Subcutaneous abdominal adipose tissue (tissue), 5 donors: ENCODE results near the gene HENMT1.
"Not testable (repeated sequence)": the region's sequence is repeated elsewhere in the genome, so short reads cannot be mapped to it uniquely, and the experiment has no call there.

Experiments used
- H3K27ac ChIP-seq: one replicate; pipeline ENCODE4 v1.7.0; 2013; ENCODE audit warnings: low read depth, mild to moderate bottlenecking, inconsistent platforms, low read length, moderate library complexity
- H3K27me3 ChIP-seq, 5 donors: one replicate each; pipeline ENCODE4 v1.7.0; 2013; ENCODE audit warnings: low read length in 5 of 5, inconsistent platforms in 1 of 5; ENCODE audit not compliant: control insufficient read depth in 5 of 5, insufficient read depth in 4 of 5
- H3K36me3 ChIP-seq, 5 donors: one replicate each; pipeline ENCODE4 v1.7.0; 2013; ENCODE audit warnings: low read length in 5 of 5; ENCODE audit not compliant: control insufficient read depth in 5 of 5, insufficient read depth in 5 of 5
- H3K4me1 ChIP-seq, 5 donors: one replicate each; pipeline ENCODE4 v1.7.0; 2013; ENCODE audit warnings: low read length in 5 of 5, mild to moderate bottlenecking in 3 of 5, moderate library complexity in 1 of 5; ENCODE audit not compliant: control insufficient read depth in 5 of 5, insufficient read depth in 5 of 5
- H3K4me3 ChIP-seq, 5 donors: one replicate each; pipeline ENCODE4 v1.7.0; 2013; ENCODE audit warnings: low read length in 5 of 5, low read depth in 1 of 5
- H3K9ac ChIP-seq, 5 donors: one replicate each; pipeline ENCODE4 v1.7.0; 2013; ENCODE audit warnings: low read length in 5 of 5, mild to moderate bottlenecking in 4 of 5, moderate library complexity in 3 of 5
- H3K9me3 ChIP-seq, 5 donors: one replicate each; pipeline ENCODE4 v1.7.0; 2013; ENCODE audit warnings: low read length in 5 of 5; ENCODE audit not compliant: control insufficient read depth in 5 of 5
- donor health status: healthy.
- donor health status: healthy.
- donor health status: healthy.
- donor health status: healthy.
- donor health status: healthy.

The HENMT1 gene

GRCh38 chr1:108692724-108693655 lies 32.1 kb upstream of the HENMT1 start:
- peak overlapping the region; percentile 86 to 99 (median 98) for H3K4me3 ChIP-seq
- peaks cover 2 to 41% (median 38%) of the 10 kb centered on the region in 5 donors for H3K4me1 ChIP-seq
- no peaks in the 10 kb centered on the region for H3K27me3 ChIP-seq
- peak overlapping the region; percentile 89 to 98 (median 96) for H3K9ac ChIP-seq
- H3K9me3 ChIP-seq = no peaks in the 10 kb centered on the region
- H3K27ac ChIP-seq = peak overlapping the region; percentile 97
- H3K36me3 ChIP-seq = peaks cover 15 to 25% (median 21%) of the 10 kb centered on the region in 5 donors

DNA sequence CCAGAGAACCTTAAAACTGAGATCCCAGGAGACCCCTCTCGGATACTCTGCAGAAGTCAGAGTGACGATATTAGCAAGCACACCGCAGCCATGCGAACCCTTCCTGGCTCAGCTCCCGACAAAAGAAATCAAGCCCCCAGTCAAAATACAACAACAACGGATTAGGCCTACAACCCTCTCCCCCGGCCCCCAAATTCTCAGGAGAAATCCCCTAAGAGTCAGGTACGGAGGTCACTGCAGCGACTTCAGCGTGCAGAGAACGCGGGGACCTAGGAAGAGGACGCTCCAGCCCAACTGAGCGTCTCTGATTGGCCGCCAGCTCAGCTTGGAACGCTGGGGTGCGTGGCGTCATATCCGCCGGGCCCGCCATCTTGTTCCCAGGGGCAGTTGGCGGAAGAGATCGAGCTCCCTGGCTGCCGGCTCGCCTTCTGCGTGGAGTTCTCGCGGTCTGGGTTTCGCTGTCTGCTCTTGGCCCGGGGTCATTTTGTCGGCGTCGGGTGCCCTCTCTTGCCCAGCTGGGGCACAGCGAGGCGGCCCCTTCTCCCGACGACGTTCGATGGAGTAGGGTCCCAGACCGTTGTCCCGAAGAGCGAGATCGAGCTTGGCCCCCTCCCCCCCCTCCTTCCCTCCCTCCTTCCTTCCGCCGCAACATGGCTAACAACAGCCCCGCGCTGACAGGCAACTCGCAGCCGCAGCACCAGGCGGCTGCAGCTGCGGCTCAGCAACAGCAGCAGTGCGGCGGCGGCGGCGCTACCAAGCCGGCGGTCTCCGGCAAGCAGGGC lies 31.2 kb upstream of the HENMT1 start, which contains the start of gene PRPF38B:
PRPF38B (plus strand) TSS at position 369 of the 782 bp plus-strand sequence; CDS start at position 651, 282 bp downstream.
- no peaks in the 10 kb centered on the region for H3K27me3 ChIP-seq

DNA sequence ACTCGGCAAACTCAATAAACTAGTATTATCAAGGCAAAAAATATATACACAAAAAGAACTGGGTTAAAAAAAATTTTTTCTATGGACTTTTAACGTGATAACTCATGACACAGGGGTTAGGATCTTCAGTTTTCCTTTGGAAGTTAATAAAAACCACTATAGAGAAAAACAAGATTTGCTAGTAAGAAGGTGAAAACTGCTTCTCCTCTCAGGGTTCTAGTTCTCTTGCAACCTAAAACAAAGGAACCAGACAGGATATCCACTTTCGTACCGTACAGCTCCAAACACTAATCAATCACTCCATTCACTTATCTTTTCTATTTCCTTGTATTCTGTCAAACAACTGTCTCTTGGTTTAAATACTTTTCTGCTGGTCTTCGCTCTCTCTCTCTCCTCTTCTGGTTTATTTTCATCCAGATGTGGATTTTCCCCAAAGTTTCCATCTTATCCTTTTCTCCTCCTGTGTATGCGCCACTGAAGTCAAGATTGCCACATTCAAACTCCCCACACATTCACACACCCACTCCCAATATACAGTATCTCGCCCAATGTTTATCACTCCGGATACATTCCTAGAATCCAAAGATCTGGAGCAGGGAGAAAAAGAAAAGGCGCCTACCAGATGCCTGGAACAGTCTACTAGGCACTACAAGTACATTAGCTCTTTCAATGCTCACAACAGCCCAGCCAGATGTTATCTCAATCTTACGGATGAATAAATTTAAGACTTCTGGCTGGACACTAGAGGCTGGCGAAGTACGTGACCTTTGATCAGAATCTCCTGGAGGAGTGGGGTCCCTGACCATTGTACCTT lies 30.4 kb upstream of the HENMT1 start:
- Histone ChIP-seq H3K27ac (peak overlapping the region; percentile 97), H3K4me3 (peak overlapping the region; percentile 86 to 98 (median 96)), H3K4me1 (peaks cover 2 to 49% (median 46%) of the 10 kb centered on the region in 5 donors), H3K9me3 (no peaks in the 10 kb centered on the region), H3K9ac (peak overlapping the region; percentile 82 to 98 (median 96)), H3K27me3 (no peaks in the 10 kb centered on the region), H3K36me3 (peaks cover 0 to 9% (median 6%) of the 10 kb centered on the region in 5 donors)

More for the DNA sequence above, 31.2 kb upstream of the HENMT1 start, which contains the start of gene PRPF38B:
- Histone ChIP-seq H3K4me3 (peak within 1 kb of the TSS; percentile 86 to 99 (median 98)), H3K9me3 (no peaks in the 10 kb centered on the region), H3K9ac (peak within 1 kb of the TSS; percentile 89 to 98 (median 96)), H3K36me3 (peaks cover 7 to 17% (median 12%) of the 10 kb centered on the region in 5 donors), H3K27ac (peak within 1 kb of the TSS; percentile 97), H3K4me1 (peaks cover 2 to 41% (median 39%) of the 10 kb centered on the region in 5 donors)

- Histone ChIP-seq H3K4me1 (peaks cover 2 to 19% (median 16%) of the 10 kb centered on the region in 5 donors), H3K27me3 (no peaks in the 10 kb centered on the region), H3K9me3 (no peaks in the 10 kb centered on the region), H3K27ac (no peak overlapping the region), H3K4me3 (no peak overlapping the region), H3K9ac (peak overlapping the region in 2 of 5 donors; percentile 2 to 40), H3K36me3 (no peaks in the 10 kb centered on the region)
These were observed 25.9 kb upstream of the HENMT1 start for GRCh38 chr1:108686614-108687313.

DNA sequence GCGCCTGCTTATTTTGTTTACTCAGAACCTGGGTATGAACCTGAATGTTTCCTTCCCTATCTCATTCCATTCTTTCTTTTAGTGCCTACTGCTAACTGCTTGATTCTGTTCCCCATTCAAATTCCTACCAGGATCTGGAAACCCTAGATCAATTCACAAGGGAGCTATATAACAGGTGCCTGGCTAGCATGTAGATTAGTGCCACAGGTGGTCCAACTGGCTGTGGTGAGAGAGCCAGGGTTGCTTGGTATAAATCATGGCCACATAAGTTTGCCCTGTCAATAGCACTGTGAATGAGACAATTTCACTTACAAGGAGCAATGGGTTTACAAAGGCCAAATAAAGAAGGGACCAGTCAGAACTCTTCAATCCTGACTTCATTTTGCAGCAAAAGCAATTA lies 24.6 kb upstream of the HENMT1 start:
- Histone ChIP-seq H3K9ac (no peak overlapping the region), H3K36me3 (no peaks in the 10 kb centered on the region), H3K27me3 (no peaks in the 10 kb centered on the region), H3K4me1 (peaks cover 0 to 11% (median 8%) of the 10 kb centered on the region in 5 donors), H3K9me3 (no peaks in the 10 kb centered on the region), H3K27ac (no peak overlapping the region), H3K4me3 (no peak overlapping the region)

GRCh38 chr1:108681701-108682100 lies 20.8 kb upstream of the HENMT1 start:
- not testable (repeated sequence) for H3K4me3 ChIP-seq, H3K9me3 ChIP-seq, H3K27ac ChIP-seq, H3K36me3 ChIP-seq, H3K9ac ChIP-seq, H3K27me3 ChIP-seq
- peaks cover 0 to 13% (median 8%) of the 10 kb centered on the region in 5 donors for H3K4me1 ChIP-seq

GRCh38 chr1:108679586-108680213 lies 18.8 kb upstream of the HENMT1 start:
- Histone ChIP-seq H3K27ac (no peak overlapping the region), H3K27me3 (no peaks in the 10 kb centered on the region), H3K9me3 (no peaks in the 10 kb centered on the region), H3K4me3 (peak overlapping the region; percentile 4 to 65 (median 45)), H3K36me3 (no peaks in the 10 kb centered on the region), H3K9ac (peak overlapping the region in 1 of 5 donors; percentile 73), H3K4me1 (peaks cover 0 to 8% (median 4%) of the 10 kb centered on the region in 5 donors)

GRCh38 chr1:108678706-108679105 lies 17.8 kb upstream of the HENMT1 start:
- H3K9ac ChIP-seq = no peak overlapping the region
- H3K36me3 ChIP-seq = no peaks in the 10 kb centered on the region
- no peak overlapping the region for H3K27ac ChIP-seq
- H3K4me1 ChIP-seq = peaks cover 0 to 8% (median 4%) of the 10 kb centered on the region in 5 donors
- H3K27me3 ChIP-seq = no peaks in the 10 kb centered on the region
- no peak overlapping the region for H3K4me3 ChIP-seq
- H3K9me3 ChIP-seq = no peaks in the 10 kb centered on the region
